ENCODE results near the gene NRBF2. TPM values are rescaled to one million over a fixed set of nuclear protein-coding genes. Genes with fewer than 3 reads are reported as not detected.

Gene NRBF2
- total and polyA plus RNA-seq, 9 of the 15 experiments (the other 6 are each of a cell fraction or from before 2014, with no cell fraction given) = 20.8 to 52.1 (median 30.5) TPM

DNA sequence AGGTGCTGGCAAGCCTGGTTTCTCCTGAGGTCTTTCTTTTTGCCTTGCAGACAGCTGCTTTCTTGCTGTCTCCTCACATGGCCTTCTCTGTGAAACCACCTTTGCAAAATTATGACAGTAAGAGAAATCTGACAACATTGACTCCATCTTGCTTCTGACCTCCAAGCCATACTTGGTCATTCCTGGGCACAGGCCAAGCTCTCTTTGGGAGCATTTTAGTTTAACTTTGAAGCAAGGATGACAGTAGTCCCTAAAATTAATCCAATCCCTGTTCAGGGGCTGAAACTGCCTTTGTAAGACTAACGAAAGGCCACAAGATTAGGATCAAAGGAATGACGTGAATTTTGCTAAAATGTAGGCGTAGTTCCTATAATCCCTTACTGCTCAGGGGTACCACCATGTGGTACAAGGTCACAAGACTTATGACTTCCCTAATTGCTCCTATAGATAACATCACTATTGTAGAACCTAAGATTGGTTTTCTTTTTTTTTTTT lies 25.1 kb upstream of the NRBF2 start (continued):
- TF ChIP-seq, protein P1, sequence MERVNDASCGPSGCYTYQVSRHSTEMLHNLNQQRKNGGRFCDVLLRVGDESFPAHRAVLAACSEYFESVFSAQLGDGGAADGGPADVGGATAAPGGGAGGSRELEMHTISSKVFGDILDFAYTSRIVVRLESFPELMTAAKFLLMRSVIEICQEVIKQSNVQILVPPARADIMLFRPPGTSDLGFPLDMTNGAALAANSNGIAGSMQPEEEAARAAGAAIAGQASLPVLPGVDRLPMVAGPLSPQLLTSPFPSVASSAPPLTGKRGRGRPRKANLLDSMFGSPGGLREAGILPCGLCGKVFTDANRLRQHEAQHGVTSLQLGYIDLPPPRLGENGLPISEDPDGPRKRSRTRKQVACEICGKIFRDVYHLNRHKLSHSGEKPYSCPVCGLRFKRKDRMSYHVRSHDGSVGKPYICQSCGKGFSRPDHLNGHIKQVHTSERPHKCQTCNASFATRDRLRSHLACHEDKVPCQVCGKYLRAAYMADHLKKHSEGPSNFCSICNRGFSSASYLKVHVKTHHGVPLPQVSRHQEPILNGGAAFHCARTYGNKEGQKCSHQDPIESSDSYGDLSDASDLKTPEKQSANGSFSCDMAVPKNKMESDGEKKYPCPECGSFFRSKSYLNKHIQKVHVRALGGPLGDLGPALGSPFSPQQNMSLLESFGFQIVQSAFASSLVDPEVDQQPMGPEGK (CRISPR knock-in tag; IDR thresholded peaks at IDR 0.05; ENCODE audit: borderline replicate concordance) = peak; percentile 76; the same call in 1 of the 2 replicates
- TF ChIP-seq, protein P2, sequence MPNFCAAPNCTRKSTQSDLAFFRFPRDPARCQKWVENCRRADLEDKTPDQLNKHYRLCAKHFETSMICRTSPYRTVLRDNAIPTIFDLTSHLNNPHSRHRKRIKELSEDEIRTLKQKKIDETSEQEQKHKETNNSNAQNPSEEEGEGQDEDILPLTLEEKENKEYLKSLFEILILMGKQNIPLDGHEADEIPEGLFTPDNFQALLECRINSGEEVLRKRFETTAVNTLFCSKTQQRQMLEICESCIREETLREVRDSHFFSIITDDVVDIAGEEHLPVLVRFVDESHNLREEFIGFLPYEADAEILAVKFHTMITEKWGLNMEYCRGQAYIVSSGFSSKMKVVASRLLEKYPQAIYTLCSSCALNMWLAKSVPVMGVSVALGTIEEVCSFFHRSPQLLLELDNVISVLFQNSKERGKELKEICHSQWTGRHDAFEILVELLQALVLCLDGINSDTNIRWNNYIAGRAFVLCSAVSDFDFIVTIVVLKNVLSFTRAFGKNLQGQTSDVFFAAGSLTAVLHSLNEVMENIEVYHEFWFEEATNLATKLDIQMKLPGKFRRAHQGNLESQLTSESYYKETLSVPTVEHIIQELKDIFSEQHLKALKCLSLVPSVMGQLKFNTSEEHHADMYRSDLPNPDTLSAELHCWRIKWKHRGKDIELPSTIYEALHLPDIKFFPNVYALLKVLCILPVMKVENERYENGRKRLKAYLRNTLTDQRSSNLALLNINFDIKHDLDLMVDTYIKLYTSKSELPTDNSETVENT (CRISPR knock-in tag; IDR thresholded peaks at IDR 0.05) = no peak
- TF ChIP-seq, protein P3, sequence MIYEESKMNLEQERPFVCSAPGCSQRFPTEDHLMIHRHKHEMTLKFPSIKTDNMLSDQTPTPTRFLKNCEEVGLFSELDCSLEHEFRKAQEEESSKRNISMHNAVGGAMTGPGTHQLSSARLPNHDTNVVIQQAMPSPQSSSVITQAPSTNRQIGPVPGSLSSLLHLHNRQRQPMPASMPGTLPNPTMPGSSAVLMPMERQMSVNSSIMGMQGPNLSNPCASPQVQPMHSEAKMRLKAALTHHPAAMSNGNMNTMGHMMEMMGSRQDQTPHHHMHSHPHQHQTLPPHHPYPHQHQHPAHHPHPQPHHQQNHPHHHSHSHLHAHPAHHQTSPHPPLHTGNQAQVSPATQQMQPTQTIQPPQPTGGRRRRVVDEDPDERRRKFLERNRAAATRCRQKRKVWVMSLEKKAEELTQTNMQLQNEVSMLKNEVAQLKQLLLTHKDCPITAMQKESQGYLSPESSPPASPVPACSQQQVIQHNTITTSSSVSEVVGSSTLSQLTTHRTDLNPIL (CRISPR knock-in tag; IDR thresholded peaks at IDR 0.05) = peak; percentile 78; the same call in 1 of the 2 replicates
- TF ChIP-seq, protein P4, sequence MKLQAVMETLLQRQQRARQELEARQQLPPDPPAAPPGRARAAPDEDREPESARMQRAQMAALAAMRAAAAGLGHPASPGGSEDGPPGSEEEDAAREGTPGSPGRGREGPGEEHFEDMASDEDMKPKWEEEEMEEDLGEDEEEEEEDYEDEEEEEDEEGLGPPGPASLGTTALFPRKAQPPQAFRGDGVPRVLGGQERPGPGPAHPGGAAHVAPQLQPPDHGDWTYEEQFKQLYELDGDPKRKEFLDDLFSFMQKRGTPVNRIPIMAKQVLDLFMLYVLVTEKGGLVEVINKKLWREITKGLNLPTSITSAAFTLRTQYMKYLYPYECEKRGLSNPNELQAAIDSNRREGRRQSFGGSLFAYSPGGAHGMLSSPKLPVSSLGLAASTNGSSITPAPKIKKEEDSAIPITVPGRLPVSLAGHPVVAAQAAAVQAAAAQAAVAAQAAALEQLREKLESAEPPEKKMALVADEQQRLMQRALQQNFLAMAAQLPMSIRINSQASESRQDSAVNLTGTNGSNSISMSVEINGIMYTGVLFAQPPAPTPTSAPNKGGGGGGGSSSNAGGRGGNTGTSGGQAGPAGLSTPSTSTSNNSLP (IDR thresholded peaks at IDR 0.05; ENCODE audit: borderline replicate concordance, low read depth, low read length) = no peak
- TF ChIP-seq ZSCAN32 (CRISPR knock-in tag; IDR thresholded peaks at IDR 0.05) (peak; percentile 46; the same call in 1 of the 2 replicates), ZNF175 (CRISPR knock-in tag; IDR thresholded peaks at IDR 0.05; ENCODE audit: low read depth) (peak; percentile 98), ZNF354B (CRISPR knock-in tag; IDR thresholded peaks at IDR 0.05) (peak; percentile 42; the same call in 1 of the 2 replicates), TCFL5 (CRISPR knock-in tag; conservative IDR thresholded peaks at IDR 0.05) (peak; percentile 70; the same call in 1 of the 2 replicates), ZNF644 (tag; IDR thresholded peaks at IDR 0.05; ENCODE audit: low read depth) (peak; percentile 88), TRIM24 (IDR thresholded peaks at IDR 0.05) (0 out of 4 replicates have a peak, but pooled peaks of 1 of the 2 experiments have one; percentile 12), ATF1 (CRISPR knock-in tag; IDR thresholded peaks at IDR 0.05) (no peak), ATF1 (tag; IDR thresholded peaks at IDR 0.05) (peak; percentile 25; the same call in 1 of the 2 replicates), ZNF717 (CRISPR knock-in tag; IDR thresholded peaks at IDR 0.05) (no peak), MAFG (tag; conservative IDR thresholded peaks at IDR 0.05) (peak; percentile 20; the same call in 1 of the 2 replicates), ZNF696 (CRISPR knock-in tag; conservative IDR thresholded peaks at IDR 0.05) (no peak), ZNF311 (CRISPR knock-in tag; IDR thresholded peaks at IDR 0.05) (peak; percentile 85)
- TF ChIP-seq, protein P5, sequence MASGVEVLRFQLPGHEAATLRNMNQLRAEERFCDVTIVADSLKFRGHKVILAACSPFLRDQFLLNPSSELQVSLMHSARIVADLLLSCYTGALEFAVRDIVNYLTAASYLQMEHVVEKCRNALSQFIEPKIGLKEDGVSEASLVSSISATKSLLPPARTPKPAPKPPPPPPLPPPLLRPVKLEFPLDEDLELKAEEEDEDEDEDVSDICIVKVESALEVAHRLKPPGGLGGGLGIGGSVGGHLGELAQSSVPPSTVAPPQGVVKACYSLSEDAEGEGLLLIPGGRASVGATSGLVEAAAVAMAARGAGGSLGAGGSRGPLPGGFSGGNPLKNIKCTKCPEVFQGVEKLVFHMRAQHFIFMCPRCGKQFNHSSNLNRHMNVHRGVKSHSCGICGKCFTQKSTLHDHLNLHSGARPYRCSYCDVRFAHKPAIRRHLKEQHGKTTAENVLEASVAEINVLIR (CRISPR knock-in tag; IDR thresholded peaks at IDR 0.05) = peak; percentile 70; the same call in 1 of the 2 replicates
- TF ChIP-seq, protein P6, sequence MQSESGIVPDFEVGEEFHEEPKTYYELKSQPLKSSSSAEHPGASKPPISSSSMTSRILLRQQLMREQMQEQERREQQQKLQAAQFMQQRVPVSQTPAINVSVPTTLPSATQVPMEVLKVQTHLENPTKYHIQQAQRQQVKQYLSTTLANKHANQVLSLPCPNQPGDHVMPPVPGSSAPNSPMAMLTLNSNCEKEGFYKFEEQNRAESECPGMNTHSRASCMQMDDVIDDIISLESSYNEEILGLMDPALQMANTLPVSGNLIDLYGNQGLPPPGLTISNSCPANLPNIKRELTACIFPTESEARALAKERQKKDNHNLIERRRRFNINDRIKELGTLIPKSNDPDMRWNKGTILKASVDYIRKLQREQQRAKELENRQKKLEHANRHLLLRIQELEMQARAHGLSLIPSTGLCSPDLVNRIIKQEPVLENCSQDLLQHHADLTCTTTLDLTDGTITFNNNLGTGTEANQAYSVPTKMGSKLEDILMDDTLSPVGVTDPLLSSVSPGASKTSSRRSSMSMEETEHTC (IDR thresholded peaks at IDR 0.05) = 0 out of 2 replicates have a peak, but pooled peaks have one; percentile 62
